ENCODE data around the gene FAM50A. TPM values are rescaled to one million over a fixed set of nuclear protein-coding genes. Genes with fewer than 3 reads are reported as not detected.
A peak's percentile ranks its signal among the peaks of the same experiment; 100 is the strongest.

Gene FAM50A
- total RNA-seq, 1 experiment from 2014 or later = 57.4 TPM

DNA sequence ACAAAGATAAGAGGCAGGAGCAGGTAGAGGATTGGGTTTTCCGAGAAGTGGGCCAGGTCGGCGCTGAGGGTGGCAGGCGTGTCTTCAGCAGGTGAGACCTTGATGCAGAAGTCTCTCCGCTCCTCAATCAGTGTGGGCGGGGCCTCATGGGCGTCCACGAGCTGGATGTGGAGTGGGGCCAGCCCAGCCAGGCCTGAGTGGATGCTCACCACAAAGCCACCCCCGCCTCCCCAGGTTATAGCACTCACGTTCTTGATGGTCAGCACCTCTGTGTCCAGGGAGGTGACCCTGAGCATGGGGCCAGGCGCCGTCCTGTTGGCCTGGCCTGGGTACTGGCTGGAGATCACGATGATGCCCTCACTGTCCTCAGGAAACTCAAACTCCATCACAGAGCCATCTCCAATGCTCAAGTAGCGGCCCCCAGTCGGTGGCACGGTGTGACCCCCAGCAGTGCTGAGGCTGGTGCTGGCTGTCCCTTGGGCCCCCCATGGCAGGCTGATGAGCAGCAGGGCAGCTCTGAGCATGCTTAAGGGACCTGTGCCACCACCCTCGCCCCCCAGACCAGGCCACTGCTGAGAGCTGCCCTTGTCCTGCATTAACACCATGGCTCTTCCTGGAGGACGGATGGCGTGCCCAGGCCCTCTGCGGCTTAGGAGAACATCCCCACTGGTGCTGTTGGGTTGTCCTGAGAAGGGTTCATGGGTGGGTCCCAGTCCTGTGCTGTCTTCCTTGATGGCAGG, 44.6 kb downstream of the FAM50A start:
- no CpG with 5 or more reads among the region's 20 CpGs for WGBS (ENCODE audit: extremely low coverage, insufficient read length, low lambda C conversion rate)
- no peak overlapping the region for H3K4me2 ChIP-seq (ENCODE audit: insufficient read depth, insufficient read length, low read length)
- H2BK5ac ChIP-seq (ENCODE audit: insufficient read length, low read length) = no peak overlapping the region
- H3K4me3 Mint-ChIP-seq = no peak overlapping the region; a peak in 1 of 5 replicates
- H3K14ac ChIP-seq (ENCODE audit: insufficient read depth, low read length) = no peak overlapping the region
- peaks cover 3% of the 10 kb centered on the region; the same call in 1 of the 2 replicates for H3K27me3 Mint-ChIP-seq (ENCODE audit: low read depth)
- no peak overlapping the region for H3K9ac ChIP-seq (ENCODE audit: extremely low read depth, insufficient read length, low read length)
- H3K36me3 Mint-ChIP-seq (ENCODE audit: insufficient read depth in 1 of 3, low read depth in 3 of 3) = peaks cover 3 to 19% (median 19%) of the 10 kb centered on the region in 3 experiments; a peak in 6 of 7 replicates
- no peak overlapping the region for H2BK120ac ChIP-seq (ENCODE audit: low read depth, low read length, poor library complexity, severe bottlenecking)
- no peaks in the 10 kb centered on the region for H3K79me1 ChIP-seq (ENCODE audit: insufficient read depth, low read depth, low read length, poor library complexity, severe bottlenecking)
- H2AK5ac ChIP-seq (ENCODE audit: insufficient read length, low read length) = no peak overlapping the region
- H3K9me3 ChIP-seq (ENCODE audit: control insufficient read depth, low read depth, low read length) = peaks cover 47% of the 10 kb centered on the region
- no peak overlapping the region for H3K23ac ChIP-seq (ENCODE audit: insufficient read length, low read depth, low read length)
- H3K4me1 ChIP-seq (ENCODE audit: insufficient read depth, low read length) = no peaks in the 10 kb centered on the region; the same call in 1 of the 2 replicates
- TF ChIP-seq, protein P1, sequence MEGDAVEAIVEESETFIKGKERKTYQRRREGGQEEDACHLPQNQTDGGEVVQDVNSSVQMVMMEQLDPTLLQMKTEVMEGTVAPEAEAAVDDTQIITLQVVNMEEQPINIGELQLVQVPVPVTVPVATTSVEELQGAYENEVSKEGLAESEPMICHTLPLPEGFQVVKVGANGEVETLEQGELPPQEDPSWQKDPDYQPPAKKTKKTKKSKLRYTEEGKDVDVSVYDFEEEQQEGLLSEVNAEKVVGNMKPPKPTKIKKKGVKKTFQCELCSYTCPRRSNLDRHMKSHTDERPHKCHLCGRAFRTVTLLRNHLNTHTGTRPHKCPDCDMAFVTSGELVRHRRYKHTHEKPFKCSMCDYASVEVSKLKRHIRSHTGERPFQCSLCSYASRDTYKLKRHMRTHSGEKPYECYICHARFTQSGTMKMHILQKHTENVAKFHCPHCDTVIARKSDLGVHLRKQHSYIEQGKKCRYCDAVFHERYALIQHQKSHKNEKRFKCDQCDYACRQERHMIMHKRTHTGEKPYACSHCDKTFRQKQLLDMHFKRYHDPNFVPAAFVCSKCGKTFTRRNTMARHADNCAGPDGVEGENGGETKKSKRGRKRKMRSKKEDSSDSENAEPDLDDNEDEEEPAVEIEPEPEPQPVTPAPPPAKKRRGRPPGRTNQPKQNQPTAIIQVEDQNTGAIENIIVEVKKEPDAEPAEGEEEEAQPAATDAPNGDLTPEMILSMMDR (conservative IDR thresholded peaks at IDR 0.05) = no peak
- H3K56ac ChIP-seq (ENCODE audit: insufficient read length, low read depth, low read length) = no peak overlapping the region
- H2BK15ac ChIP-seq (ENCODE audit: low read depth, low read length) = no peak overlapping the region; the same call in 1 of the 2 replicates
- H3K27ac ChIP-seq (ENCODE audit: insufficient read length, low read depth, low read length) = no peak overlapping the region
- H2AFZ ChIP-seq (ENCODE audit: low read length) = no peak overlapping the region
- H3K27me3 ChIP-seq (ENCODE audit: insufficient read depth, low read length) = no peaks in the 10 kb centered on the region
- H3K4ac ChIP-seq (ENCODE audit: low read depth, low read length) = no peak overlapping the region
- no peaks in the 10 kb centered on the region for H3K79me2 ChIP-seq (ENCODE audit: insufficient read depth, low read length)
- no peak overlapping the region for H4K5ac ChIP-seq (ENCODE audit: insufficient read length, low read depth, low read length)
- H4K20me1 ChIP-seq (ENCODE audit: control insufficient read depth, insufficient read depth, insufficient read length) = no peaks in the 10 kb centered on the region
- no peak for DNase-seq
- H4K8ac ChIP-seq (replicated peaks; ENCODE audit: insufficient read length, low read depth, low read length) = no peak overlapping the region
- no peak overlapping the region for H3K18ac ChIP-seq (ENCODE audit: insufficient read length, low read depth, low read length)
- H3K27ac Mint-ChIP-seq = peak overlapping the region in 1 of 3 experiments; percentile 48; a peak in 1 of 7 replicates
- no peak overlapping the region for H4K91ac ChIP-seq (ENCODE audit: insufficient read length, low read depth, low read length)
- no peak overlapping the region for H2BK12ac ChIP-seq (ENCODE audit: insufficient read length, low read depth, low read length)
- no peak overlapping the region for H3T11ph ChIP-seq (ENCODE audit: low read length)
- no peak overlapping the region for H2BK20ac ChIP-seq (ENCODE audit: low read depth, low read length, poor library complexity, severe bottlenecking)
- no peaks in the 10 kb centered on the region for H3K23me2 ChIP-seq (ENCODE audit: insufficient read length, low read depth, low read length, poor library complexity, severe bottlenecking)
- H3K4me1 Mint-ChIP-seq = peaks cover 3 to 12% of the 10 kb centered on the region in 2 experiments; a peak in 3 of 4 replicates
- H3K9me3 Mint-ChIP-seq = peaks cover 64 to 72% of the 10 kb centered on the region in 2 experiments
